ENCODE results near the gene VAC14. TPM values are rescaled to one million over a fixed set of nuclear protein-coding genes. Genes with fewer than 3 reads are reported as not detected.

Gene VAC14
- polyA plus RNA-seq, 3 donors = 20.7 to 49.4 (median 31.1) TPM

DNA sequence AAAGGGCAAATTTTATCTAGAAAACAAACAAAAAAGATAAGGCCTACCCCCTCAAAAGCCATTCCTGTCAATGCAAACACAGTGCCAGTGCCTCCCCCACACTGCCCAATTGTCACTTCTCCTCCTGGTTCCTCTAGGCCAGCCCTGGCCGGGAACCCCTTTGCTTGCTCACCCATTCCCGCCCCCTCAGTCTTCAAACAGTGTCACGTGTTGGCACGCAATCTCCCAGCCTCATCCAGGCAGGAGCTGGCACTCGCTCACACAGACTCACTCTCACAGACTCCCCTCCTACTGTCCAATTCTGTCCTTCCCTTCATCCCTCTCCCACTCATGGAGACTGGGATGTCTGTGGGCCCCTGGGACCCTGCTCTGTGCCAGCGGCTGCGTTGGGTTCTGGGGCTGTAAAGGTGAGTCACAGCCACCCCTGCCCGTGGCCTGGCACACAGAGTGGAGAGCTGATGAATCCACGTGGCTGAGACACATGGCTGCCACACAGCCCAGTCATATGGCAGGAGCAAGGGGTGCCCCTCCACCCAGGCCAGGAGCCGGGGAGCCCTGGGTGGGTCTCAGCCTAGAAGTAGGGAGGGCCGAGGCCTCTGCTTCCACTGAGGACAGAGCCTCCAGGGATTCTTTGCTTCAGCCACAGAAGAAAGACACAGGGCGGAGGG, 54.8 kb downstream of the VAC14 start:
- Mint-ChIP-seq H3K4me3 (no peak overlapping the region), H3K27ac (peak overlapping the region in 2 of 7 donors; percentile 60 to 64), H3K36me3 (peaks cover 64 to 76% of the 10 kb centered on the region in 2 donors), H3K4me1 (peaks cover 33% of the 10 kb centered on the region), H3K9me3 (peaks cover 11 to 16% (median 13%) of the 10 kb centered on the region in 7 donors), H3K27me3 (ENCODE audit: low read depth in 3 of 3) (peaks cover 0 to 2% (median 0%) of the 10 kb centered on the region in 3 donors)
- no peak overlapping the region for H3K9ac ChIP-seq (ENCODE audit: insufficient read depth, low read length, poor library complexity, severe bottlenecking)
- no peak overlapping the region for H3K4me3 ChIP-seq (replicated peaks in 1 of 3; ENCODE audit: low read depth in 2 of 3, low read length in 3 of 3)
- H3K9me3 ChIP-seq (replicated peaks in 1 of 2; ENCODE audit: control insufficient read depth in 1 of 2, insufficient read depth in 1 of 2, low read length in 2 of 2) = peaks cover 8 to 13% of the 10 kb centered on the region in 2 donors
- WGBS (ENCODE audit: insufficient coverage) = 63% methylated on average over 10 of the region's 12 CpGs
- no peaks in the 10 kb centered on the region for H3K27me3 ChIP-seq (ENCODE audit: control insufficient read depth in 2 of 2, insufficient read depth in 2 of 2, low read length in 2 of 2)
- no peak overlapping the region for H2AFZ ChIP-seq (ENCODE audit: insufficient read depth, low read depth, low read length, poor library complexity, severe bottlenecking)
- TF ChIP-seq CTCF (IDR thresholded peaks at IDR 0.05) = no peak
- peaks cover 10% of the 10 kb centered on the region for H4K20me1 ChIP-seq (ENCODE audit: insufficient read depth, low read length)
- no peak overlapping the region for H3K4me2 ChIP-seq (replicated peaks; ENCODE audit: extremely low read depth, low read length, poor library complexity, severe bottlenecking)
- H3K36me3 ChIP-seq (replicated peaks in 1 of 2; ENCODE audit: control insufficient read depth in 1 of 2, insufficient read depth in 2 of 2, low read length in 2 of 2) = peaks cover 45 to 76% of the 10 kb centered on the region in 2 donors
- H3K79me2 ChIP-seq (ENCODE audit: insufficient read depth, low read length) = no peaks in the 10 kb centered on the region
- peaks cover 13 to 18% of the 10 kb centered on the region in 2 donors for H3K4me1 ChIP-seq (ENCODE audit: control insufficient read depth in 1 of 2, insufficient read depth in 2 of 2, low read length in 2 of 2)
- intact Hi-C loops (cut with micrococcal nuclease) = no loop called here
- DNase-seq = no peak
- no peak overlapping the region for H3K27ac ChIP-seq (ENCODE audit: low read depth in 1 of 2, low read length in 2 of 2)

GRCh38 chr16:70745536-70746025, 55.4 kb downstream of the VAC14 start:
- Histone ChIP-seq H3K27ac (ENCODE audit: low read depth in 1 of 2, low read length in 2 of 2) (no peak overlapping the region), H3K4me2 (replicated peaks; ENCODE audit: extremely low read depth, low read length, poor library complexity, severe bottlenecking) (no peak overlapping the region)
- no peak for TF ChIP-seq CTCF (IDR thresholded peaks at IDR 0.05)

More at GRCh38 chr16:70745536-70746025, 55.4 kb downstream of the VAC14 start:
- H3K27me3 Mint-ChIP-seq (ENCODE audit: low read depth in 3 of 3) = peaks cover 0 to 6% (median 0%) of the 10 kb centered on the region in 3 donors
- Histone ChIP-seq H3K27me3 (ENCODE audit: control insufficient read depth in 2 of 2, insufficient read depth in 2 of 2, low read length in 2 of 2) (no peaks in the 10 kb centered on the region), H2AFZ (ENCODE audit: insufficient read depth, low read depth, low read length, poor library complexity, severe bottlenecking) (no peak overlapping the region), H3K4me3 (replicated peaks in 1 of 3; ENCODE audit: low read depth in 2 of 3, low read length in 3 of 3) (no peak overlapping the region), H3K79me2 (ENCODE audit: insufficient read depth, low read length) (no peaks in the 10 kb centered on the region), H4K20me1 (ENCODE audit: insufficient read depth, low read length) (peaks cover 8% of the 10 kb centered on the region), H3K9ac (ENCODE audit: insufficient read depth, low read length, poor library complexity, severe bottlenecking) (no peak overlapping the region), H3K9me3 (replicated peaks in 1 of 2; ENCODE audit: control insufficient read depth in 1 of 2, insufficient read depth in 1 of 2, low read length in 2 of 2) (peaks cover 8 to 13% of the 10 kb centered on the region in 2 donors), H3K36me3 (replicated peaks in 1 of 2; ENCODE audit: control insufficient read depth in 1 of 2, insufficient read depth in 2 of 2, low read length in 2 of 2) (peaks cover 50 to 76% of the 10 kb centered on the region in 2 donors), H3K4me1 (ENCODE audit: control insufficient read depth in 1 of 2, insufficient read depth in 2 of 2, low read length in 2 of 2) (peaks cover 13 to 18% of the 10 kb centered on the region in 2 donors)
- peaks cover 66 to 76% of the 10 kb centered on the region in 2 donors for H3K36me3 Mint-ChIP-seq
- DNase-seq = no peak
- H3K4me1 Mint-ChIP-seq = peaks cover 32% of the 10 kb centered on the region
- peaks cover 11 to 16% (median 13%) of the 10 kb centered on the region in 7 donors for H3K9me3 Mint-ChIP-seq
- H3K4me3 Mint-ChIP-seq = no peak overlapping the region
- 98% methylated on average over 5 of the region's 6 CpGs for WGBS (ENCODE audit: insufficient coverage)
- intact Hi-C loops (cut with micrococcal nuclease) = no loop called here
- no peak overlapping the region for H3K27ac Mint-ChIP-seq
